H1 (cell line): ENCODE data around the gene FGF13. TPM values are rescaled to one million over a fixed set of nuclear protein-coding genes. Genes with fewer than 3 reads are reported as not detected.

ENCODE experiments used
- CTCF ChIA-PET: fragments of 300-600 bp; sonication (Branson Sonifier 250); formaldehyde crosslinking; loops from one replicate; lab custom pipeline; 2021; ENCODE audit not compliant: partially characterized antibody; lab: Charles Lee
- POLR2A ChIA-PET: fragments of 300-600 bp; sonication (Branson Sonifier 250); formaldehyde crosslinking; loops from one replicate; lab custom pipeline; 2021; ENCODE audit warnings: inconsistent platforms; ENCODE audit not compliant: partially characterized antibody; lab: Charles Lee
- DNase-seq, 2 experiments: peaks; one replicate each; pipeline versions ENCODE4 v3.0.0 to v3.0.0-alpha.2; 2010 to 2022; ENCODE audit warnings: low spot score in 2 of 2, low read depth in 1 of 2, mixed read lengths in 1 of 2
- FAIRE-seq: peaks from 2 replicates; lab custom pipeline; 2011; peaks lifted over from hg19 to GRCh38; lab: Jason Lieb, UNC
- H2AFZ ChIP-seq: 2 replicates; pipeline ENCODE4 v1.8.1; 2012; ENCODE audit warnings: low read length, inconsistent platforms
- H2AK5ac ChIP-seq: 2 replicates; pipeline ENCODE4 v1.6.1; 2013; ENCODE audit warnings: low read depth, low read length
- H2BK120ac ChIP-seq: replicated peaks from 2 replicates; pipeline ENCODE3; 2013; ENCODE audit warnings: low read depth, low read length, inconsistent platforms
- H2BK12ac ChIP-seq: 2 replicates; pipeline ENCODE4 v1.6.1; 2013; ENCODE audit warnings: low read depth, low read length
- H2BK15ac ChIP-seq: 2 replicates; pipeline ENCODE4 v1.6.1; 2013; ENCODE audit warnings: low read length
- H2BK20ac ChIP-seq: 2 replicates; pipeline ENCODE4 v1.6.1; 2013; ENCODE audit warnings: low read length
- H2BK5ac ChIP-seq: 2 replicates; pipeline ENCODE4 v1.6.1; 2013; ENCODE audit warnings: low read depth, low read length
- H3K14ac ChIP-seq: 2 replicates; pipeline ENCODE4 v1.6.1; 2013; ENCODE audit warnings: inconsistent platforms; ENCODE audit not compliant: insufficient read length
- H3K18ac ChIP-seq: 2 replicates; pipeline ENCODE4 v1.6.1; 2013; ENCODE audit warnings: low read length; ENCODE audit errors: extremely low read depth
- H3K23ac ChIP-seq: 2 replicates; pipeline ENCODE4 v1.6.1; 2013; ENCODE audit warnings: inconsistent platforms; ENCODE audit not compliant: insufficient read length
- H3K23me2 ChIP-seq: 2 replicates; pipeline ENCODE4 v1.6.1; 2013; ENCODE audit warnings: low read depth, low read length
- H3K27ac ChIP-seq: 2 replicates; pipeline ENCODE4 v1.6.1; 2011; ENCODE audit warnings: low read depth, low read length, inconsistent platforms
- H3K27me3 ChIP-seq, 4 experiments: replicated peaks in 1 of 4; 1 replicate in 1 of 4; 2 replicates in 3 of 4; pipeline versions ENCODE4 v1.6.1 to v1.8.1; 2011 to 2013; ENCODE audit warnings: low read length in 3 of 4, mild to moderate bottlenecking in 3 of 4, inconsistent platforms in 2 of 4, mixed read lengths in 2 of 4, moderate library complexity in 1 of 4; ENCODE audit not compliant: control insufficient read depth in 3 of 4, insufficient read depth in 3 of 4; ENCODE audit errors: extremely low read depth in 1 of 4
- H3K36me3 ChIP-seq, 4 experiments: 2 replicates each; pipeline versions ENCODE4 v1.6.1 to v1.8.1; 2011 to 2013; ENCODE audit warnings: mild to moderate bottlenecking in 4 of 4, low read length in 3 of 4, moderate library complexity in 2 of 4, control low read depth in 1 of 4, inconsistent platforms in 1 of 4; ENCODE audit not compliant: insufficient read depth in 4 of 4, control insufficient read depth in 2 of 4
- H3K4ac ChIP-seq: replicated peaks from 2 replicates; pipeline ENCODE3; 2013; ENCODE audit warnings: low read length, low read depth, mixed read lengths, inconsistent platforms; ENCODE audit not compliant: insufficient read length
- H3K4me1 ChIP-seq, 4 experiments: replicated peaks in 1 of 4; 1 replicate in 1 of 4; 2 replicates in 3 of 4; pipeline versions ENCODE4 v1.6.1 to v1.8.1; 2011 to 2013; ENCODE audit warnings: low read length in 3 of 4, inconsistent platforms in 2 of 4, mixed read lengths in 1 of 4; ENCODE audit not compliant: insufficient read depth in 4 of 4, control insufficient read depth in 3 of 4
- H3K4me2 ChIP-seq, 2 experiments: 2 replicates each; pipeline versions ENCODE4 v1.6.1 to v1.8.1; 2011 to 2013; ENCODE audit warnings: low read depth in 2 of 2, low read length in 2 of 2, control low read depth in 1 of 2, inconsistent platforms in 1 of 2, mild to moderate bottlenecking in 1 of 2; ENCODE audit not compliant: insufficient read depth in 1 of 2
- H3K4me3 ChIP-seq, 4 experiments: fragments of 200-600, 300-600 bp in 1 of 4; sonication (generic), shearing (Covaris generic), sonication (Bioruptor Twin) in 1 of 4; 2 replicates each; pipeline versions ENCODE4 v1.5.1 to v1.8.1; 2011 to 2016; ENCODE audit warnings: low read length in 4 of 4, low read depth in 3 of 4, control low read depth in 2 of 4, inconsistent platforms in 2 of 4, mild to moderate bottlenecking in 2 of 4, mixed read lengths in 1 of 4, moderate library complexity in 1 of 4; ENCODE audit not compliant: insufficient read depth in 2 of 4; ENCODE audit errors: extremely low read depth in 1 of 4
- H3K56ac ChIP-seq: replicated peaks from 2 replicates; pipeline ENCODE3; 2013; ENCODE audit warnings: low read depth, mild to moderate bottlenecking, mixed read lengths, low read length, inconsistent platforms; ENCODE audit not compliant: insufficient read length
- H3K79me1 ChIP-seq: 2 replicates; pipeline ENCODE4 v1.6.1; 2013; ENCODE audit warnings: low read depth, low read length, control low read depth
- H3K79me2 ChIP-seq, 2 experiments: 2 replicates each; pipeline versions ENCODE4 v1.6.1 to v1.8.1; 2012 to 2013; ENCODE audit warnings: low read length in 2 of 2, mild to moderate bottlenecking in 2 of 2, inconsistent platforms in 1 of 2; ENCODE audit not compliant: insufficient read depth in 2 of 2, control insufficient read depth in 1 of 2
- H3K9ac ChIP-seq, 4 experiments: replicated peaks in 1 of 4; 1 replicate in 1 of 4; 2 replicates in 3 of 4; pipeline versions ENCODE4 v1.6.1 to v1.8.1; 2011 to 2013; ENCODE audit warnings: low read depth in 3 of 4, low read length in 3 of 4, control low read depth in 2 of 4, mild to moderate bottlenecking in 2 of 4, moderate library complexity in 2 of 4, inconsistent platforms in 1 of 4; ENCODE audit errors: extremely low read depth in 1 of 4
- H3K9me3 ChIP-seq, 2 experiments: 2 replicates each; pipeline versions ENCODE4 v1.6.1 to v1.8.1; 2012 to 2013; ENCODE audit warnings: mild to moderate bottlenecking in 2 of 2, moderate library complexity in 2 of 2, control low read depth in 1 of 2, inconsistent platforms in 1 of 2, low read depth in 1 of 2, low read length in 1 of 2, mixed read lengths in 1 of 2; ENCODE audit not compliant: insufficient read depth in 2 of 2
- H4K20me1 ChIP-seq, 2 experiments: replicated peaks in 1 of 2; 2 replicates each; pipeline versions ENCODE3 to v1.8.1; 2011 to 2013; ENCODE audit warnings: inconsistent platforms in 2 of 2, low read length in 2 of 2, mild to moderate bottlenecking in 1 of 2; ENCODE audit not compliant: insufficient read depth in 2 of 2, control insufficient read depth in 1 of 2
- H4K5ac ChIP-seq: 2 replicates; pipeline ENCODE4 v1.6.1; 2013; ENCODE audit warnings: low read length, low read depth, mixed read lengths, inconsistent platforms; ENCODE audit not compliant: insufficient read length
- H4K8ac ChIP-seq: 2 replicates; pipeline ENCODE4 v1.8.0; 2013; ENCODE audit warnings: mild to moderate bottlenecking, moderate library complexity, low read length, inconsistent platforms; ENCODE audit not compliant: insufficient read depth; ENCODE audit errors: extremely low read depth
- H4K91ac ChIP-seq: replicated peaks from 2 replicates; pipeline ENCODE3; 2013; ENCODE audit warnings: low read length, mixed read lengths, inconsistent platforms; ENCODE audit not compliant: insufficient read length
- CTCF ChIP-seq, 3 experiments: IDR thresholded peaks; 1 replicate in 2 of 3; 2 replicates in 1 of 3; pipeline versions ENCODE4 v1.5.1 to v1.6.1; 2011; ENCODE audit warnings: low read length in 3 of 3, mild to moderate bottlenecking in 3 of 3, inconsistent platforms in 2 of 3, low read depth in 1 of 3, moderate library complexity in 1 of 3; ENCODE audit not compliant: insufficient read depth in 1 of 3; ENCODE audit errors: control extremely low read depth in 1 of 3
- EP300 ChIP-seq, 2 experiments: IDR thresholded peaks; 1 replicate in 1 of 2; 2 replicates in 1 of 2; pipeline ENCODE4 v1.6.1; 2011 to 2012; ENCODE audit warnings: low read depth in 2 of 2, low read length in 2 of 2, mild to moderate bottlenecking in 2 of 2, borderline replicate concordance in 1 of 2, inconsistent platforms in 1 of 2, moderate library complexity in 1 of 2
- FOSL1 ChIP-seq: IDR thresholded peaks from 2 replicates; pipeline ENCODE4 v1.6.1; 2011; ENCODE audit warnings: mild to moderate bottlenecking, low read depth, low read length, moderate library complexity; ENCODE audit not compliant: insufficient read depth
- GABPA ChIP-seq: IDR thresholded peaks from 2 replicates; pipeline ENCODE4 v1.6.1; 2011; ENCODE audit warnings: mild to moderate bottlenecking, low read length, moderate library complexity, borderline replicate concordance; ENCODE audit not compliant: insufficient read depth
- HDAC6 ChIP-seq: IDR thresholded peaks from one replicate; pipeline ENCODE4 v1.7.1; 2012; ENCODE audit warnings: low read depth, mild to moderate bottlenecking, inconsistent platforms, low read length, moderate library complexity
- MAX ChIP-seq: IDR thresholded peaks from 2 replicates; pipeline ENCODE4 v1.6.1; 2012; ENCODE audit warnings: inconsistent platforms
- TAF7 ChIP-seq: optimal IDR thresholded peaks from 2 replicates; pipeline ENCODE3; 2011; ENCODE audit warnings: low read depth, mild to moderate bottlenecking, inconsistent platforms, low read length, moderate library complexity, borderline replicate concordance
- WGBS, 2 experiments: shearing (Covaris generic) in 1 of 2; methylation state at CpG; one replicate each; pipeline versions ENCODE4 v1.1.6 to v1.1.7; 2013 to 2015; ENCODE audit warnings: low lambda C conversion rate in 2 of 2, mixed read lengths in 2 of 2, inconsistent platforms in 1 of 2, low coverage in 1 of 2, missing lambda C conversion rate in 1 of 2; ENCODE audit not compliant: insufficient replicate concordance in 2 of 2, insufficient coverage in 1 of 2, insufficient read length in 1 of 2; ENCODE audit errors: extremely low coverage in 1 of 2, missing lambda C conversion rate in 1 of 2; 5-methylcytosine and 5-hydroxymethylcytosine counted together
- polyA plus RNA-seq, 7 experiments: library from polyadenylated mRNA; depleted of rRNA in 3 of 7; stranded (reverse) in 5 of 7; unstranded in 2 of 7; fragments of >200 nt in 5 of 7; fragments of 200-250 nt in 2 of 7; gene quantifications; 1 replicate in 5 of 7; 2 replicates in 1 of 7; 4 replicates in 1 of 7; pipeline versions ENCODE4 v1.2.1 to v1.2.3, GENCODE V29; 2011 to 2013; ENCODE audit warnings: missing spikeins in 2 of 7, mixed read lengths in 2 of 7
- total RNA-seq: library from RNA; stranded (reverse); fragmentation: NEBNext Ultra II Directional; extraction: Animal tissue kit (Norgen Biotek cat#: 25700); gene quantifications from 2 replicates; pipeline ENCODE4 v1.2.1, GENCODE V29; 2021

The FGF13 gene
- total and polyA plus RNA-seq, 2 of the 8 experiments (the other 6 are each of a cell fraction or from before 2014, with no cell fraction given) = 10.1 to 36.1 TPM

- no peaks in the 10 kb centered on the region for H3K79me2 ChIP-seq
- no peak for FAIRE-seq
These were observed 72.5 kb downstream of the FGF13 start for GRCh38 chrX:138638996-138639395.

More at GRCh38 chrX:138638996-138639395, 72.5 kb downstream of the FGF13 start:
- Histone ChIP-seq H3K23ac (no peak overlapping the region), H3K4me3 (no peak overlapping the region), H3K36me3 (peaks cover 0 to 2% (median 0%) of the 10 kb centered on the region in 4 experiments; a peak in 1 of 8 replicates), H3K4me1 (peaks cover 0 to 4% (median 0%) of the 10 kb centered on the region in 4 experiments; a peak in 1 of 7 replicates), H4K8ac (no peak overlapping the region), H2BK12ac (no peak overlapping the region), H2BK120ac (no peak overlapping the region), H3K56ac (no peak overlapping the region), H3K4me2 (no peak overlapping the region), H2BK15ac (no peak overlapping the region), H3K79me1 (no peaks in the 10 kb centered on the region), H3K27me3 (no peaks in the 10 kb centered on the region), H3K27ac (no peak overlapping the region), H3K4ac (no peak overlapping the region), H2BK20ac (no peak overlapping the region), H4K20me1 (no peaks in the 10 kb centered on the region), H3K18ac (no peak overlapping the region), H3K23me2 (no peaks in the 10 kb centered on the region), H3K9ac (no peak overlapping the region), H3K9me3 (no peaks in the 10 kb centered on the region), H2BK5ac (no peak overlapping the region), H3K14ac (no peak overlapping the region), H4K91ac (no peak overlapping the region), H2AK5ac (no peak overlapping the region), H2AFZ (no peak overlapping the region), H4K5ac (no peak overlapping the region)
- POLR2A ChIA-PET = no interaction called here
- no peak for DNase-seq
- WGBS, 2 experiments = 90% methylated on average over 2 of the region's 2 CpGs; no CpG with 5 or more reads in 1 of the 2 experiments
- CTCF ChIA-PET = no interaction called here
- no peak for TF ChIP-seq EP300 (IDR thresholded peaks at IDR 0.05; ENCODE audit: borderline replicate concordance in 1 of 2, low read depth in 2 of 2, low read length in 2 of 2)
- TF ChIP-seq GABPA = no peak
- TF ChIP-seq FOSL1 = no peak
- TF ChIP-seq HDAC6 = no peak
- no peak for TF ChIP-seq CTCF (IDR thresholded peaks at IDR 0.05; ENCODE audit: control extremely low read depth in 1 of 3, insufficient read depth in 1 of 3, low read depth in 1 of 3, low read length in 3 of 3)
- TF ChIP-seq TAF7 = no peak
- TF ChIP-seq MAX = no peak
